Endothelial cell of umbilical vein (primary cell): Measurements from ENCODE around the gene SKA1.

Source experiments
- EZH2 ChIP-seq: IDR thresholded peaks from 2 replicates; pipeline ENCODE4 v1.6.1; 2012; ENCODE audit warnings: borderline replicate concordance, low read depth, mild to moderate bottlenecking, moderate library complexity, low read length, inconsistent platforms; ENCODE audit not compliant: severe bottlenecking
- POLR2A ChIP-seq: IDR thresholded peaks from 2 replicates; pipeline ENCODE4 v1.6.1; 2012; ENCODE audit warnings: low read depth, mild to moderate bottlenecking, control low read depth, low read length
- TF ChIP-seq, protein P1 (sequence below): IDR thresholded peaks from 2 replicates; pipeline ENCODE4 v1.6.1; 2011; ENCODE audit not compliant: insufficient read depth, insufficient read length
- TF ChIP-seq, protein P2 (sequence below), 2 donors: IDR thresholded peaks; 1 replicate in 1 of 2; 2 replicates in 1 of 2; pipeline ENCODE4 v1.5.1; 2011; ENCODE audit warnings: low read length in 2 of 2, mild to moderate bottlenecking in 2 of 2, moderate library complexity in 2 of 2, control low read depth in 1 of 2, inconsistent platforms in 1 of 2, low read depth in 1 of 2; ENCODE audit not compliant: insufficient read depth in 1 of 2; ENCODE audit errors: extremely low read depth in 1 of 2

GRCh38 chr18:50441501-50441900 is 66.7 kb downstream of the SKA1 start:
- TF ChIP-seq, protein P1, sequence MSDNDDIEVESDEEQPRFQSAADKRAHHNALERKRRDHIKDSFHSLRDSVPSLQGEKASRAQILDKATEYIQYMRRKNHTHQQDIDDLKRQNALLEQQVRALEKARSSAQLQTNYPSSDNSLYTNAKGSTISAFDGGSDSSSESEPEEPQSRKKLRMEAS, result no peak
- no peak for TF ChIP-seq EZH2
- TF ChIP-seq, protein P2, sequence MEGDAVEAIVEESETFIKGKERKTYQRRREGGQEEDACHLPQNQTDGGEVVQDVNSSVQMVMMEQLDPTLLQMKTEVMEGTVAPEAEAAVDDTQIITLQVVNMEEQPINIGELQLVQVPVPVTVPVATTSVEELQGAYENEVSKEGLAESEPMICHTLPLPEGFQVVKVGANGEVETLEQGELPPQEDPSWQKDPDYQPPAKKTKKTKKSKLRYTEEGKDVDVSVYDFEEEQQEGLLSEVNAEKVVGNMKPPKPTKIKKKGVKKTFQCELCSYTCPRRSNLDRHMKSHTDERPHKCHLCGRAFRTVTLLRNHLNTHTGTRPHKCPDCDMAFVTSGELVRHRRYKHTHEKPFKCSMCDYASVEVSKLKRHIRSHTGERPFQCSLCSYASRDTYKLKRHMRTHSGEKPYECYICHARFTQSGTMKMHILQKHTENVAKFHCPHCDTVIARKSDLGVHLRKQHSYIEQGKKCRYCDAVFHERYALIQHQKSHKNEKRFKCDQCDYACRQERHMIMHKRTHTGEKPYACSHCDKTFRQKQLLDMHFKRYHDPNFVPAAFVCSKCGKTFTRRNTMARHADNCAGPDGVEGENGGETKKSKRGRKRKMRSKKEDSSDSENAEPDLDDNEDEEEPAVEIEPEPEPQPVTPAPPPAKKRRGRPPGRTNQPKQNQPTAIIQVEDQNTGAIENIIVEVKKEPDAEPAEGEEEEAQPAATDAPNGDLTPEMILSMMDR (IDR thresholded peaks at IDR 0.05; ENCODE audit: extremely low read depth in 1 of 2, insufficient read depth in 1 of 2, low read depth in 1 of 2, low read length in 2 of 2), result no peak
- TF ChIP-seq POLR2A, result no peak
